ENCODE data around the gene TBPL1.
"Not testable (repeated sequence)": the region's sequence is repeated elsewhere in the genome, so short reads cannot be mapped to it uniquely, and the experiment has no call there.

TBPL1 gene

GRCh38 chr6:133953634-133954415 lies 801 bp downstream of the TBPL1 start:
- no peak for DNase-seq

GRCh38 chr6:133954657-133955576 lies 1.9 kb downstream of the TBPL1 start:
- no peak for DNase-seq

- no peak for DNase-seq
Observed at GRCh38 chr6:133955582-133956415, 2.8 kb downstream of the TBPL1 start.

GRCh38 chr6:133956416-133957049 lies 3.5 kb downstream of the TBPL1 start:
- DNase-seq = no peak

GRCh38 chr6:133957227-133957626 lies 4.2 kb downstream of the TBPL1 start:
- DNase-seq = no peak

- no peak for DNase-seq
Observed at GRCh38 chr6:133957780-133958242, 4.8 kb downstream of the TBPL1 start.

- no peak for DNase-seq
Observed at GRCh38 chr6:133958791-133959190, 5.8 kb downstream of the TBPL1 start.

- DNase-seq = no peak
Observed at GRCh38 chr6:133959667-133960368, 6.8 kb downstream of the TBPL1 start.

GRCh38 chr6:133961831-133962230 lies 8.8 kb downstream of the TBPL1 start:
- no peak for DNase-seq

GRCh38 chr6:133964052-133964451 lies 11.0 kb downstream of the TBPL1 start:
- DNase-seq = no peak

- DNase-seq = no peak
Observed at GRCh38 chr6:133964702-133965101, 11.7 kb downstream of the TBPL1 start.

GRCh38 chr6:133965817-133966360 lies 12.9 kb downstream of the TBPL1 start:
- no peak for DNase-seq

GRCh38 chr6:133966654-133967329 lies 13.8 kb downstream of the TBPL1 start:
- no peak for DNase-seq

- DNase-seq = no peak
Observed at GRCh38 chr6:133967347-133967746, 14.3 kb downstream of the TBPL1 start.

- not testable (repeated sequence) for DNase-seq
Observed at GRCh38 chr6:133967835-133968234, 14.8 kb downstream of the TBPL1 start.

- no peak for DNase-seq
Observed at GRCh38 chr6:133969285-133969920, 16.4 kb downstream of the TBPL1 start.

GRCh38 chr6:133969921-133970295 lies 16.9 kb downstream of the TBPL1 start:
- DNase-seq = no peak

GRCh38 chr6:133971861-133972260 lies 18.8 kb downstream of the TBPL1 start:
- no peak for DNase-seq

- no peak for DNase-seq
Observed at GRCh38 chr6:133972388-133972787, 19.4 kb downstream of the TBPL1 start.
